GM12878 (cell line): ENCODE data around the gene MGAT3. TPM values are rescaled to one million over a fixed set of nuclear protein-coding genes. Genes with fewer than 3 reads are reported as not detected.

Experiments
- ATF7 ChIP-seq: fragments of 450-650 bp; IDR thresholded peaks from 2 replicates; pipeline ENCODE4 v1.6.1; 2016; ENCODE audit warnings: low read depth, mild to moderate bottlenecking
- CEBPB ChIP-seq, 2 experiments: fragments of 150-350 bp in 1 of 2; IDR thresholded peaks; 2 replicates each; pipeline ENCODE4 v1.6.1; 2012 to 2014; ENCODE audit warnings: low read depth in 2 of 2, low read length in 2 of 2, borderline replicate concordance in 1 of 2, inconsistent platforms in 1 of 2
- CHD1 ChIP-seq: IDR thresholded peaks from 2 replicates; pipeline ENCODE4 v1.6.1; 2012; ENCODE audit warnings: low read depth, low read length, improper control_type of control experiment
- FOS ChIP-seq: IDR thresholded peaks from 3 replicates; pipeline ENCODE4 v1.6.1; 2011; ENCODE audit warnings: borderline replicate concordance; ENCODE audit not compliant: insufficient read length; ENCODE audit errors: extremely low read depth
- GABPA ChIP-seq: IDR thresholded peaks from 2 replicates; pipeline ENCODE4 v1.6.1; 2014; ENCODE audit warnings: antibody characterized with exemption, low read depth, mild to moderate bottlenecking, inconsistent platforms
- LARP7 ChIP-seq: fragments of 450-650 bp; IDR thresholded peaks from 2 replicates; pipeline ENCODE4 v1.6.1; 2017; ENCODE audit warnings: mild to moderate bottlenecking
- MYC ChIP-seq: IDR thresholded peaks from 2 replicates; pipeline ENCODE4 v1.6.1; 2011; ENCODE audit warnings: mild to moderate bottlenecking, low read length, moderate library complexity, inconsistent platforms; ENCODE audit not compliant: insufficient read depth, insufficient replicate concordance, insufficient read length, severe bottlenecking
- NFYB ChIP-seq: IDR thresholded peaks from 2 replicates; pipeline ENCODE4 v1.6.1; 2011; ENCODE audit warnings: low read depth, mild to moderate bottlenecking, low read length, improper control_type of control experiment, moderate library complexity; ENCODE audit not compliant: insufficient read depth
- NR2F1 ChIP-seq: fragments of 450-650 bp; conservative IDR thresholded peaks from 2 replicates; pipeline ENCODE4 v1.6.1; 2017; ENCODE audit warnings: mild to moderate bottlenecking
- POU2F2 ChIP-seq: IDR thresholded peaks from 3 replicates; pipeline ENCODE4 v1.6.1; 2011; ENCODE audit warnings: low read depth, mild to moderate bottlenecking, low read length, borderline replicate concordance
- RFX5 ChIP-seq: IDR thresholded peaks from 2 replicates; pipeline ENCODE4 v1.6.1; 2011; ENCODE audit warnings: low read depth, low read length, improper control_type of control experiment
- SP1 ChIP-seq: IDR thresholded peaks from one replicate; pipeline ENCODE4 v1.6.1; 2011; ENCODE audit warnings: low read depth, low read length
- SRF ChIP-seq, 2 experiments: IDR thresholded peaks; 2 replicates each; pipeline ENCODE4 v1.6.1; 2011; ENCODE audit warnings: low read depth in 2 of 2, low read length in 2 of 2, mild to moderate bottlenecking in 1 of 2, moderate library complexity in 1 of 2
- ZNF207 ChIP-seq: fragments of 450-650 bp; IDR thresholded peaks from 2 replicates; pipeline ENCODE4 v1.6.1; 2014; ENCODE audit warnings: antibody characterized with exemption, mild to moderate bottlenecking, borderline replicate concordance
- polyA plus RNA-seq, 11 experiments: library from polyadenylated mRNA; depleted of rRNA in 4 of 11; unstranded in 6 of 11; stranded (reverse) in 5 of 11; fragments of >200 nt; fragmentation: Nextera tagmentation in 4 of 11; fragmentation: Illumina TruSeq in 1 of 11; extraction: Ambion mirVana in 4 of 11; extraction: Trizol in 1 of 11; gene quantifications; 1 replicate in 1 of 11; 2 replicates in 10 of 11; pipeline versions ENCODE4 v1.2.1 to v1.2.3, GENCODE V29; 2011 to 2016; ENCODE audit warnings: inconsistent platforms in 2 of 11, missing spikeins in 2 of 11, low read depth in 1 of 11
- total RNA-seq, 4 experiments: library from RNA; depleted of rRNA in 3 of 4; stranded (reverse); fragments of >200 nt in 3 of 4; fragmentation: Illumina TruSeq in 1 of 4; extraction: Trizol in 1 of 4; gene quantifications; 2 replicates each; pipeline versions ENCODE4 v1.2.1 to v1.2.3, GENCODE V29; 2013 to 2021
- TF ChIP-seq, protein P1 (sequence below): fragments of 450-650 bp; formaldehyde crosslinking; IDR thresholded peaks from 2 replicates; pipeline ENCODE4 v1.4.0; 2020; ENCODE audit warnings: mild to moderate bottlenecking, moderate library complexity
- TF ChIP-seq, protein P2 (sequence below): IDR thresholded peaks from 2 replicates; pipeline ENCODE4 v1.6.1; 2012; ENCODE audit warnings: low read depth, low read length, improper control_type of control experiment
- TF ChIP-seq, protein P3 (sequence below): IDR thresholded peaks from 2 replicates; pipeline ENCODE4 v1.6.1; 2012; ENCODE audit warnings: low read depth, low read length, improper control_type of control experiment
- TF ChIP-seq, protein P4 (sequence below): fragments of 450-650 bp; IDR thresholded peaks from 2 replicates; pipeline ENCODE4 v1.6.1; 2016; ENCODE audit warnings: mild to moderate bottlenecking
- TF ChIP-seq, protein P5 (sequence below): fragments of 450-650 bp; IDR thresholded peaks from 2 replicates; pipeline ENCODE4 v1.6.1; 2014; ENCODE audit warnings: mild to moderate bottlenecking

The MGAT3 gene
- total and polyA plus RNA-seq, 10 of the 15 experiments (the other 5 are each of a cell fraction or from before 2014, with no cell fraction given), result 0.32 to 40.2 (median 11.9) TPM

DNA sequence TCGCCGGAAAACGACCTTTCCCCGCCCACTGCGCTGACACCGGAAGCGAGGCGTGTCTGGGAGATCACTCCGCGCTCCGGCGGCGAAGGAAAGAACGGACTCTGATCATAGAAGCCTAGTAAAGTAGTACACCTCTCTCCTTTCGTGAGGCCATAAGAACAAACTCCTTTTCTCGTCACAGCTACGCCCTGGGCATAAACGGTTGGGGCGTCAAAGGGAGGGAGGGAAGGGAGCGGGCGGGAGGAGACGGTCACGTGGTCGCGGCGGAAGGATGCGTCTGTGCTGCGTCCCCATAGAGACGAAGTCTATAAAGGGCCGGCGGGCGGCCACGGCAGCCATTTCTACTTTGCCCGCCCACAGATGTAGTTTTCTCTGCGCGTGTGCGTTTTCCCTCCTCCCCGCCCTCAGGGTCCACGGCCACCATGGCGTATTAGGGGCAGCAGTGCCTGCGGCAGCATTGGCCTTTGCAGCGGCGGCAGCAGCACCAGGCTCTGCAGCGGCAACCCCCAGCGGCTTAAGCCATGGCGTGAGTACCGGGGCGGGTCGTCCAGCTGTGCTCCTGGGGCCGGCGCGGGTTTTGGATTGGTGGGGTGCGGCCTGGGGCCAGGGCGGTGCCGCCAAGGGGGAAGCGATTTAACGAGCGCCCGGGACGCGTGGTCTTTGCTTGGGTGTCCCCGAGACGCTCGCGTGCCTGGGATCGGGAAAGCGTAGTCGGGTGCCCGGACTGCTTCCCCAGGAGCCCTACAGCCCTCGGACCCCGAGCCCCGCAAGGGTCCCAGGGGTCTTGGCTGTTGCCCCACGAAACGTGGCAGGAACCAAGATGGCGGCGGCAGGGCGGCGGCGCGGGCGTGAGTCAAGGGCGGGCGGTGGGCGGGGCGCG is 63.7 kb downstream of the MGAT3 start, which contains the start of gene ATF4 (continued):
- TF ChIP-seq POU2F2 (peak; percentile 96), NFYB (no peak), CHD1 (peak; percentile 95), SRF (IDR thresholded peaks at IDR 0.05; ENCODE audit: low read depth in 2 of 2, low read length in 2 of 2) (peak; percentile 29 to 44; a peak in 1 of 4 replicates), RFX5 (no peak), SP1 (no peak), NR2F1 (peak; percentile 33), GABPA (no peak), MYC (no peak), ATF7 (peak; percentile 72), FOS (no peak), LARP7 (peak; percentile 99), ZNF207 (peak; percentile 77; the same call in 1 of the 2 replicates), CEBPB (IDR thresholded peaks at IDR 0.05; ENCODE audit: borderline replicate concordance in 1 of 2, low read depth in 2 of 2, low read length in 2 of 2) (no peak)
- TF ChIP-seq, protein P1, sequence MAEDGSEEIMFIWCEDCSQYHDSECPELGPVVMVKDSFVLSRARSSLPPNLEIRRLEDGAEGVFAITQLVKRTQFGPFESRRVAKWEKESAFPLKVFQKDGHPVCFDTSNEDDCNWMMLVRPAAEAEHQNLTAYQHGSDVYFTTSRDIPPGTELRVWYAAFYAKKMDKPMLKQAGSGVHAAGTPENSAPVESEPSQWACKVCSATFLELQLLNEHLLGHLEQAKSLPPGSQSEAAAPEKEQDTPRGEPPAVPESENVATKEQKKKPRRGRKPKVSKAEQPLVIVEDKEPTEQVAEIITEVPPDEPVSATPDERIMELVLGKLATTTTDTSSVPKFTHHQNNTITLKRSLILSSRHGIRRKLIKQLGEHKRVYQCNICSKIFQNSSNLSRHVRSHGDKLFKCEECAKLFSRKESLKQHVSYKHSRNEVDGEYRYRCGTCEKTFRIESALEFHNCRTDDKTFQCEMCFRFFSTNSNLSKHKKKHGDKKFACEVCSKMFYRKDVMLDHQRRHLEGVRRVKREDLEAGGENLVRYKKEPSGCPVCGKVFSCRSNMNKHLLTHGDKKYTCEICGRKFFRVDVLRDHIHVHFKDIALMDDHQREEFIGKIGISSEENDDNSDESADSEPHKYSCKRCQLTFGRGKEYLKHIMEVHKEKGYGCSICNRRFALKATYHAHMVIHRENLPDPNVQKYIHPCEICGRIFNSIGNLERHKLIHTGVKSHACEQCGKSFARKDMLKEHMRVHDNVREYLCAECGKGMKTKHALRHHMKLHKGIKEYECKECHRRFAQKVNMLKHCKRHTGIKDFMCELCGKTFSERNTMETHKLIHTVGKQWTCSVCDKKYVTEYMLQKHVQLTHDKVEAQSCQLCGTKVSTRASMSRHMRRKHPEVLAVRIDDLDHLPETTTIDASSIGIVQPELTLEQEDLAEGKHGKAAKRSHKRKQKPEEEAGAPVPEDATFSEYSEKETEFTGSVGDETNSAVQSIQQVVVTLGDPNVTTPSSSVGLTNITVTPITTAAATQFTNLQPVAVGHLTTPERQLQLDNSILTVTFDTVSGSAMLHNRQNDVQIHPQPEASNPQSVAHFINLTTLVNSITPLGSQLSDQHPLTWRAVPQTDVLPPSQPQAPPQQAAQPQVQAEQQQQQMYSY (CRISPR knock-in tag), result 0 out of 2 replicates have a peak, but pooled peaks have one; percentile 61
- TF ChIP-seq, protein P2, sequence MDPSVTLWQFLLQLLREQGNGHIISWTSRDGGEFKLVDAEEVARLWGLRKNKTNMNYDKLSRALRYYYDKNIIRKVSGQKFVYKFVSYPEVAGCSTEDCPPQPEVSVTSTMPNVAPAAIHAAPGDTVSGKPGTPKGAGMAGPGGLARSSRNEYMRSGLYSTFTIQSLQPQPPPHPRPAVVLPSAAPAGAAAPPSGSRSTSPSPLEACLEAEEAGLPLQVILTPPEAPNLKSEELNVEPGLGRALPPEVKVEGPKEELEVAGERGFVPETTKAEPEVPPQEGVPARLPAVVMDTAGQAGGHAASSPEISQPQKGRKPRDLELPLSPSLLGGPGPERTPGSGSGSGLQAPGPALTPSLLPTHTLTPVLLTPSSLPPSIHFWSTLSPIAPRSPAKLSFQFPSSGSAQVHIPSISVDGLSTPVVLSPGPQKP, result peak; percentile 83
- TF ChIP-seq, protein P3, sequence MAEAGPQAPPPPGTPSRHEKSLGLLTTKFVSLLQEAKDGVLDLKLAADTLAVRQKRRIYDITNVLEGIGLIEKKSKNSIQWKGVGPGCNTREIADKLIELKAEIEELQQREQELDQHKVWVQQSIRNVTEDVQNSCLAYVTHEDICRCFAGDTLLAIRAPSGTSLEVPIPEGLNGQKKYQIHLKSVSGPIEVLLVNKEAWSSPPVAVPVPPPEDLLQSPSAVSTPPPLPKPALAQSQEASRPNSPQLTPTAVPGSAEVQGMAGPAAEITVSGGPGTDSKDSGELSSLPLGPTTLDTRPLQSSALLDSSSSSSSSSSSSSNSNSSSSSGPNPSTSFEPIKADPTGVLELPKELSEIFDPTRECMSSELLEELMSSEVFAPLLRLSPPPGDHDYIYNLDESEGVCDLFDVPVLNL, result no peak; the same call in 1 of the 2 replicates
- TF ChIP-seq, protein P4, sequence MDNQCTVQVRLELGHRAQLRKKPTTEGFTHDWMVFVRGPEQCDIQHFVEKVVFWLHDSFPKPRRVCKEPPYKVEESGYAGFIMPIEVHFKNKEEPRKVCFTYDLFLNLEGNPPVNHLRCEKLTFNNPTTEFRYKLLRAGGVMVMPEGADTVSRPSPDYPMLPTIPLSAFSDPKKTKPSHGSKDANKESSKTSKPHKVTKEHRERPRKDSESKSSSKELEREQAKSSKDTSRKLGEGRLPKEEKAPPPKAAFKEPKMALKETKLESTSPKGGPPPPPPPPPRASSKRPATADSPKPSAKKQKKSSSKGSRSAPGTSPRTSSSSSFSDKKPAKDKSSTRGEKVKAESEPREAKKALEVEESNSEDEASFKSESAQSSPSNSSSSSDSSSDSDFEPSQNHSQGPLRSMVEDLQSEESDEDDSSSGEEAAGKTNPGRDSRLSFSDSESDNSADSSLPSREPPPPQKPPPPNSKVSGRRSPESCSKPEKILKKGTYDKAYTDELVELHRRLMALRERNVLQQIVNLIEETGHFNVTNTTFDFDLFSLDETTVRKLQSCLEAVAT, result peak; percentile 94
- TF ChIP-seq, protein P5, sequence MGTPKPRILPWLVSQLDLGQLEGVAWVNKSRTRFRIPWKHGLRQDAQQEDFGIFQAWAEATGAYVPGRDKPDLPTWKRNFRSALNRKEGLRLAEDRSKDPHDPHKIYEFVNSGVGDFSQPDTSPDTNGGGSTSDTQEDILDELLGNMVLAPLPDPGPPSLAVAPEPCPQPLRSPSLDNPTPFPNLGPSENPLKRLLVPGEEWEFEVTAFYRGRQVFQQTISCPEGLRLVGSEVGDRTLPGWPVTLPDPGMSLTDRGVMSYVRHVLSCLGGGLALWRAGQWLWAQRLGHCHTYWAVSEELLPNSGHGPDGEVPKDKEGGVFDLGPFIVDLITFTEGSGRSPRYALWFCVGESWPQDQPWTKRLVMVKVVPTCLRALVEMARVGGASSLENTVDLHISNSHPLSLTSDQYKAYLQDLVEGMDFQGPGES, result no peak
